ENCODE results near the gene CCZ1.
"Not testable (repeated sequence)": the region's sequence is repeated elsewhere in the genome, so short reads cannot be mapped to it uniquely, and the experiment has no call there.

Gene CCZ1

DNA sequence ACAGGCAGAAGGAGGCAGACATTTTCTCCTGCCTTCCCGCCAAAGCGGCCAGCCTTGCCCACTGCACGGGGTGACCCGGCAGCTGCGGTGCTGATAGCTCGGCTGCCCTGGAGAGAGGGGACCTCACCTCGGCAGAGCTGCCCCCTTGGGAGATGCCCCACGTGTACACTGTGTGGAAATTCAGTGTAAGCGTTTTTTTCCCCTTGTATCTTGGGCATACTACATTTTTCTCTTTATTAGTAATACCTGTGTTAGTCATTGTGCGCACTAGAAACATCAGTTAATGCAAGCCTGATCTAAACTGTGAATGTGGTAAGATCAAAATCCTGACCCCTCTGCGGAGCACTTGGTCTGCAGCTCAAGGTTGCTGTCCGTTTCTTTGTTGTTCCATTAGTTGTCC is 26.1 kb downstream of the CCZ1 start:
- not testable (repeated sequence) for H3K36me3 ChIP-seq (ENCODE audit: insufficient read depth, low read depth, low read length); H3K4me1 ChIP-seq (ENCODE audit: insufficient read depth, low read length); H3K27me3 ChIP-seq (ENCODE audit: insufficient read depth, low read length)

GRCh38 chr7:5926263-5926870 is 27.8 kb downstream of the CCZ1 start:
- not testable (repeated sequence) for H3K27me3 ChIP-seq (ENCODE audit: insufficient read depth, low read length); H3K4me3 ChIP-seq (ENCODE audit: low read length); H3K36me3 ChIP-seq (ENCODE audit: insufficient read depth, low read depth, low read length); H3K9me3 ChIP-seq (ENCODE audit: insufficient read depth, low read depth, low read length); H3K4me1 ChIP-seq (ENCODE audit: insufficient read depth, low read length); H3K9ac ChIP-seq (ENCODE audit: low read depth, low read length); H3K27ac ChIP-seq (ENCODE audit: low read length)

More for the DNA sequence above, 26.1 kb downstream of the CCZ1 start:
- not testable (repeated sequence) for H3K4me3 ChIP-seq (ENCODE audit: low read length); H3K27ac ChIP-seq (ENCODE audit: low read length); H3K9me3 ChIP-seq (ENCODE audit: insufficient read depth, low read depth, low read length); H3K9ac ChIP-seq (ENCODE audit: low read depth, low read length)

GRCh38 chr7:5930290-5930689 is 31.8 kb downstream of the CCZ1 start:
- not testable (repeated sequence) for H3K9ac ChIP-seq (ENCODE audit: low read depth, low read length); H3K4me1 ChIP-seq (ENCODE audit: insufficient read depth, low read length); H3K4me3 ChIP-seq (ENCODE audit: low read length); H3K27me3 ChIP-seq (ENCODE audit: insufficient read depth, low read length); H3K27ac ChIP-seq (ENCODE audit: low read length); H3K9me3 ChIP-seq (ENCODE audit: insufficient read depth, low read depth, low read length); H3K36me3 ChIP-seq (ENCODE audit: insufficient read depth, low read depth, low read length)

DNA sequence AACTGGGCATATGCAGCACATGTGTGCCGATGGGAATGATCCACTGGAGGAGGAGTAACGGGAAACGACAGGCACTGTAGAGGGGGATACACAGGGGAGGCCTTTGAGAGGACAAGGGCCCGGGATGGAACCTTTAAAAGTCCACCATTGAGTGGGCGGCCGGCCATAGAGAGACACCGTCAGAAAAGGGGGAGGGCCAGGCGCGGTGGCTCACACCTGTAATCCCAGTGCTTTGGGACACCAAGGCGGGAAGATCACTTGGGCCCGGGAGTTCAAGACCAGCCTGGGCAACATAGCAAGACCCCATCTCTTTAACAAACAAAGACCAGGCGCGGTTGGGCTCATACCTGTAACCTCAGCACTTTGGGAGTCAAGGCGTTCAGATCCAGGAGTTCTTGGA is 32.7 kb downstream of the CCZ1 start:
- not testable (repeated sequence) for H3K27ac ChIP-seq (ENCODE audit: low read length); H3K36me3 ChIP-seq (ENCODE audit: insufficient read depth, low read depth, low read length)

GRCh38 chr7:5931905-5932644 is 33.5 kb downstream of the CCZ1 start:
- not testable (repeated sequence) for H3K9me3 ChIP-seq (ENCODE audit: insufficient read depth, low read depth, low read length); H3K27ac ChIP-seq (ENCODE audit: low read length)

More for the DNA sequence above, 32.7 kb downstream of the CCZ1 start:
- not testable (repeated sequence) for H3K9me3 ChIP-seq (ENCODE audit: insufficient read depth, low read depth, low read length); H3K9ac ChIP-seq (ENCODE audit: low read depth, low read length); H3K4me1 ChIP-seq (ENCODE audit: insufficient read depth, low read length); H3K4me3 ChIP-seq (ENCODE audit: low read length); H3K27me3 ChIP-seq (ENCODE audit: insufficient read depth, low read length)

DNA sequence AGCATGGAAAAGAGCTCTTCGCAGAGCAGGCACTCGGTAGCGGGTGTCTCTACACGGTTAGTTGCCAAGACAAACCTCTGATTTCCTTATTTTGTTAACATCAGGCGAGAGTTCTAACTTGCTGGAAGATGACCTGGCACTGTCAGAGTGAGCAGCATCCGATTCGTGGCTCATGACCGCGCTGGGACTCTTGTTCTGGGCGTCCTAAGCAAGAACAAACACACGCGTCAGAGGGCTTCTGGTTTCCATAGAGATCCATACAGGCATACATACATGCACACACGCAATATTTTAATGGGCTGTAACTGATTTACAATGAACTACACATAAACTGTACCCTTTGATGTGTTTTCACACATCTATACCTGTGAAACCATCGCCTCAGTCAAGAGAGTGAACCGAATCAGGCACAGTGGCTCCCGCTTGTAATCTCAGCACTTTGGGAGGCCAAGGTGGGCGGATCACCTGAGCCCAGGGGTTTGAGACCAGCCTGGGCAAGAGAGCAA is 36.5 kb downstream of the CCZ1 start:
- H3K9me3 ChIP-seq (ENCODE audit: insufficient read depth, low read depth, low read length); H3K27ac ChIP-seq (ENCODE audit: low read length); H3K27me3 ChIP-seq (ENCODE audit: insufficient read depth, low read length); H3K36me3 ChIP-seq (ENCODE audit: insufficient read depth, low read depth, low read length); H3K4me3 ChIP-seq (ENCODE audit: low read length); H3K4me1 ChIP-seq (ENCODE audit: insufficient read depth, low read length); H3K9ac ChIP-seq (ENCODE audit: low read depth, low read length): not testable (repeated sequence)

More at GRCh38 chr7:5931905-5932644, 33.5 kb downstream of the CCZ1 start:
- H3K4me1 ChIP-seq (ENCODE audit: insufficient read depth, low read length); H3K4me3 ChIP-seq (ENCODE audit: low read length); H3K36me3 ChIP-seq (ENCODE audit: insufficient read depth, low read depth, low read length); H3K27me3 ChIP-seq (ENCODE audit: insufficient read depth, low read length); H3K9ac ChIP-seq (ENCODE audit: low read depth, low read length): not testable (repeated sequence)

DNA sequence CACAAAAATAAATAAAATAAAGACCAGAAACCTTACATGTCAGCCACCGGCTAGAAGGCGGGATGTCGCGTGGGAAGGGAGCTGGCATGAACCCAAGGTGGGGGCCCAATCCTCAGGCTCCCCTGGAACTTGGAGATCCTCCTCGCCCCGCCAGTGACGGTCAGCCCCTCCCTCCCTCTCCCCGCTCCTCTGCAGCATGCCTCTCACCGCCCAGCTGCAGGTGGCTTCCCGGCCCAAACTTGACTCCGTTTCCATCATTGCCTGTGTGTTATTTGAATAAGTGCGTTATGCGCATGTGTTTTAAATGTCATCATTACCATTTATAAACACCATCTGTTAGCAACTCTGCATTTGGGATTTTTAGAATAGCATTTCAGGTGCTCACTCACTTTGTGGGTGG is 64.7 kb downstream of the CCZ1 start:
- H3K9ac ChIP-seq (ENCODE audit: low read depth, low read length); H3K4me3 ChIP-seq (ENCODE audit: low read length); H3K4me1 ChIP-seq (ENCODE audit: insufficient read depth, low read length); H3K36me3 ChIP-seq (ENCODE audit: insufficient read depth, low read depth, low read length); H3K27ac ChIP-seq (ENCODE audit: low read length); H3K9me3 ChIP-seq (ENCODE audit: insufficient read depth, low read depth, low read length); H3K27me3 ChIP-seq (ENCODE audit: insufficient read depth, low read length): not testable (repeated sequence)

- H3K4me3 ChIP-seq (ENCODE audit: low read length); H3K4me1 ChIP-seq (ENCODE audit: insufficient read depth, low read length); H3K36me3 ChIP-seq (ENCODE audit: insufficient read depth, low read depth, low read length); H3K9ac ChIP-seq (ENCODE audit: low read depth, low read length); H3K27ac ChIP-seq (ENCODE audit: low read length); H3K9me3 ChIP-seq (ENCODE audit: insufficient read depth, low read depth, low read length); H3K27me3 ChIP-seq (ENCODE audit: insufficient read depth, low read length): not testable (repeated sequence)
Observed at GRCh38 chr7:5963810-5964209, 65.3 kb downstream of the CCZ1 start.

- H3K9me3 ChIP-seq (ENCODE audit: insufficient read depth, low read depth, low read length); H3K36me3 ChIP-seq (ENCODE audit: insufficient read depth, low read depth, low read length); H3K9ac ChIP-seq (ENCODE audit: low read depth, low read length); H3K4me3 ChIP-seq (ENCODE audit: low read length); H3K27me3 ChIP-seq (ENCODE audit: insufficient read depth, low read length); H3K4me1 ChIP-seq (ENCODE audit: insufficient read depth, low read length); H3K27ac ChIP-seq (ENCODE audit: low read length): not testable (repeated sequence)
Observed at GRCh38 chr7:5970347-5970911, 71.9 kb downstream of the CCZ1 start, which contains the start of gene RSPH10B. Gene RSPH10B, minus strand, starts transcription at chr7:5970689. Its CDS starts 3,573 bp downstream, at chr7:5967116.

DNA sequence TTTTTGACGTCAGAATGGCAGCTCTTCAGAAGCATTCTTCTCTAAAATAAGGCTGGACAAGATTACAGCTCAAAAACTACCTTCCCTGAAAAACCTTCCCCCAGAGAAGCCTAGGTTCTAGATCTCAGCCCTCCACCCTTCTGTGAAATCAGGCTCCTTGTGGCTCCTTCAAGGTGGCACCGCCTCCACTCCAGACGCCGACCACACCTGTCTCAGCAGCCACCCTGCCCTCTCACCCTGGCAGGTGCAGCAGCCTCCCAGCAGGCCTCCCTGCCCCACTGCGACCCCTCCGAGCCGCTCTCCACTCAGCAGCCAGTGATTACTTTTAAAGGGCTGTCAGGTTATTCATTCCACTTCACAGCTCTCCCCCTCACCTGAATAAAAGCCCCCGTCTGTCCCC is 75.0 kb downstream of the CCZ1 start:
- H3K4me3 ChIP-seq (ENCODE audit: low read length); H3K9ac ChIP-seq (ENCODE audit: low read depth, low read length); H3K36me3 ChIP-seq (ENCODE audit: insufficient read depth, low read depth, low read length); H3K9me3 ChIP-seq (ENCODE audit: insufficient read depth, low read depth, low read length); H3K27ac ChIP-seq (ENCODE audit: low read length); H3K27me3 ChIP-seq (ENCODE audit: insufficient read depth, low read length); H3K4me1 ChIP-seq (ENCODE audit: insufficient read depth, low read length): not testable (repeated sequence)
